Panc1 (cell line): ENCODE data around the gene BEST3.

Experiments used
- POLR2AphosphoS5 ChIP-seq: IDR thresholded peaks from 2 replicates; pipeline ENCODE4 v1.6.1; 2012; ENCODE audit warnings: mild to moderate bottlenecking, low read depth, low read length, moderate library complexity
- SIN3A ChIP-seq: IDR thresholded peaks from 2 replicates; pipeline ENCODE4 v1.6.1; 2012; ENCODE audit warnings: low read depth, mild to moderate bottlenecking, low read length, moderate library complexity, borderline replicate concordance; ENCODE audit not compliant: insufficient read depth
- TCF7L2 ChIP-seq: IDR thresholded peaks from 2 replicates; pipeline ENCODE4 v1.6.1; 2011; ENCODE audit warnings: mild to moderate bottlenecking, low read depth, low read length, inconsistent platforms
- TF ChIP-seq, protein P1 (sequence below), 2 experiments: IDR thresholded peaks; 2 replicates each; pipeline ENCODE4 v1.6.1; 2011 to 2012; ENCODE audit warnings: low read depth in 2 of 2, control low read depth in 1 of 2, low read length in 1 of 2, mild to moderate bottlenecking in 1 of 2, moderate library complexity in 1 of 2; ENCODE audit not compliant: insufficient read depth in 1 of 2
- TF ChIP-seq, protein P2 (sequence below): fragments of 450-650 bp; IDR thresholded peaks from 2 replicates; pipeline ENCODE4 v1.5.1; 2017; ENCODE audit warnings: mild to moderate bottlenecking

DNA sequence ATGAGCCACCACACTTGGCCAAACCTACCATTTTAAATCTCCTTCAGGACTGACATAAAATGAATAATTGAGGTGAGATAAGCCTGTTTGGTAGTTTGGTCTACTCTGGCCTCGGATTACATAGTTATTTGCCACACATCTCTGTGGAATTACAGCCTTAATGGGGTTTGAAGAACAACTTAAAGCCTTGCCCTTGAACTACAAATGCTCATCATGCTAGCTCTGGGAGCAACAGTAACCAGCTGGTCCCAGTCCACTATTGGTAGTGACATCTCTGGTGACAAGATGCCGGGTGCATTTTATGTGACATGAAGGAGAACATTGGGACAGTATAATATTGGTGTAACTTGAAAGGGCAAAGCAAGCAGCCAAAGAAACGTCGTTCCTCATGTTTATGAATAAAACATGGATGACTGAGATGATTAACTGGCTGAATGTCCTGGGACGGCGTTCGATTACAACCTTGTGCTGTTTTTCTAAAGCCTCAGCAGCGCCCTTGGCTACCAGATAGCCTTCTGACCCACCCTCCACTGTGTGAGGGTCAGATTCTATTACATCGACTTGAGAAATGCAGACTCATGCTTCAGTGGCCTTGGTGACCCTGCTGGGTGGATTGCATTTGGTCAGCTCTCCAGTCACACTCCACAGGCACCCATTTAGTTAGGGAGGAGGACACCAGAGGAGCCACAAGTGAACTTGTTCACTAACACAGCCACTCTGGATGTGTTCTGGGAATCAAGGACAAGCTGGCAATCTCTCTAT, 41.5 kb downstream of the BEST3 start:
- TF ChIP-seq, protein P1, sequence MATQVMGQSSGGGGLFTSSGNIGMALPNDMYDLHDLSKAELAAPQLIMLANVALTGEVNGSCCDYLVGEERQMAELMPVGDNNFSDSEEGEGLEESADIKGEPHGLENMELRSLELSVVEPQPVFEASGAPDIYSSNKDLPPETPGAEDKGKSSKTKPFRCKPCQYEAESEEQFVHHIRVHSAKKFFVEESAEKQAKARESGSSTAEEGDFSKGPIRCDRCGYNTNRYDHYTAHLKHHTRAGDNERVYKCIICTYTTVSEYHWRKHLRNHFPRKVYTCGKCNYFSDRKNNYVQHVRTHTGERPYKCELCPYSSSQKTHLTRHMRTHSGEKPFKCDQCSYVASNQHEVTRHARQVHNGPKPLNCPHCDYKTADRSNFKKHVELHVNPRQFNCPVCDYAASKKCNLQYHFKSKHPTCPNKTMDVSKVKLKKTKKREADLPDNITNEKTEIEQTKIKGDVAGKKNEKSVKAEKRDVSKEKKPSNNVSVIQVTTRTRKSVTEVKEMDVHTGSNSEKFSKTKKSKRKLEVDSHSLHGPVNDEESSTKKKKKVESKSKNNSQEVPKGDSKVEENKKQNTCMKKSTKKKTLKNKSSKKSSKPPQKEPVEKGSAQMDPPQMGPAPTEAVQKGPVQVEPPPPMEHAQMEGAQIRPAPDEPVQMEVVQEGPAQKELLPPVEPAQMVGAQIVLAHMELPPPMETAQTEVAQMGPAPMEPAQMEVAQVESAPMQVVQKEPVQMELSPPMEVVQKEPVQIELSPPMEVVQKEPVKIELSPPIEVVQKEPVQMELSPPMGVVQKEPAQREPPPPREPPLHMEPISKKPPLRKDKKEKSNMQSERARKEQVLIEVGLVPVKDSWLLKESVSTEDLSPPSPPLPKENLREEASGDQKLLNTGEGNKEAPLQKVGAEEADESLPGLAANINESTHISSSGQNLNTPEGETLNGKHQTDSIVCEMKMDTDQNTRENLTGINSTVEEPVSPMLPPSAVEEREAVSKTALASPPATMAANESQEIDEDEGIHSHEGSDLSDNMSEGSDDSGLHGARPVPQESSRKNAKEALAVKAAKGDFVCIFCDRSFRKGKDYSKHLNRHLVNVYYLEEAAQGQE (IDR thresholded peaks at IDR 0.05; ENCODE audit: insufficient read depth in 1 of 2, low read depth in 2 of 2, low read length in 1 of 2): no peak
- TF ChIP-seq, protein P2, sequence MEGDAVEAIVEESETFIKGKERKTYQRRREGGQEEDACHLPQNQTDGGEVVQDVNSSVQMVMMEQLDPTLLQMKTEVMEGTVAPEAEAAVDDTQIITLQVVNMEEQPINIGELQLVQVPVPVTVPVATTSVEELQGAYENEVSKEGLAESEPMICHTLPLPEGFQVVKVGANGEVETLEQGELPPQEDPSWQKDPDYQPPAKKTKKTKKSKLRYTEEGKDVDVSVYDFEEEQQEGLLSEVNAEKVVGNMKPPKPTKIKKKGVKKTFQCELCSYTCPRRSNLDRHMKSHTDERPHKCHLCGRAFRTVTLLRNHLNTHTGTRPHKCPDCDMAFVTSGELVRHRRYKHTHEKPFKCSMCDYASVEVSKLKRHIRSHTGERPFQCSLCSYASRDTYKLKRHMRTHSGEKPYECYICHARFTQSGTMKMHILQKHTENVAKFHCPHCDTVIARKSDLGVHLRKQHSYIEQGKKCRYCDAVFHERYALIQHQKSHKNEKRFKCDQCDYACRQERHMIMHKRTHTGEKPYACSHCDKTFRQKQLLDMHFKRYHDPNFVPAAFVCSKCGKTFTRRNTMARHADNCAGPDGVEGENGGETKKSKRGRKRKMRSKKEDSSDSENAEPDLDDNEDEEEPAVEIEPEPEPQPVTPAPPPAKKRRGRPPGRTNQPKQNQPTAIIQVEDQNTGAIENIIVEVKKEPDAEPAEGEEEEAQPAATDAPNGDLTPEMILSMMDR: no peak
- no peak for TF ChIP-seq TCF7L2
- TF ChIP-seq SIN3A: no peak
- TF ChIP-seq POLR2AphosphoS5: no peak
